GM18498 (cell line): Measurements from ENCODE around the gene TPP2.

Experiments
- ATAC-seq: cut with Tn5 transposase; IDR thresholded peaks from one replicate; pipeline ENCODE4 v1.9.1; 2021; ENCODE audit warnings: mild to moderate bottlenecking, moderate library complexity; ENCODE audit not compliant: unreplicated experiment

The TPP2 gene

DNA sequence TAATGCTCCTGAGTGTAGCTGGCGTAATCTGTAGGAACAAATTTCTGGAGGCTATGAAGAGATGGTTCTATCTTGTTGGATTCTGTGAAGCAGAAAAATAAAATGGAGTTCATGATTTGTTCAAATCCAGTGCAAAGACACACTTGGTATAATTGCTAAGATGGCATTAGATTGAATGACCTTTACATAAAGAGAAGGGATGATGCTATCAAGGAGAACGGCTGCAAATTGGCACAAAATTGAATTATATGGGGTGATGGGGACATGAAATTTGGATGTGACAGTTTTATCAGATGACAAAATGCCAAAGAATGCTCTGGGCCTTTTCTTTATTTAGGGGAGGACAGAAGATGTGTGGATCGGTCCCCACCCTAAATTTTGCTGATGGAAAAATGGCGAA is 94.1 kb downstream of the TPP2 start:
- no peak for ATAC-seq

DNA sequence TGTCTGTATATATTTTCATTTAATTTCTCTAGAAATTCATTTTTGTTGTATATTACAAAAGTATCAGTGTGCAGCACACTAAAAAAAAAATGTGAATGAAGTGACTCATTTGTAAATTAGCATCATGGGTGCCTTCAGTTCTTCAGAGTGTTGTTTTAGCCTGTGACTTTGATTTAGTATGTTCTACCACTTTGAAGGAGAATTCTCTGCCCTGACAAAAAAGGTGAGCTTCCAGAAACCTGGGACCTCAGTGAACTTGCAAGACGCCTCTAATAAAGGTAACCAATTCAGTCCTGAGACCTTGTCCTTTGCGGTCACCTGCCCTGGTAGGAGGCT is 95.7 kb downstream of the TPP2 start:
- no peak for ATAC-seq

DNA sequence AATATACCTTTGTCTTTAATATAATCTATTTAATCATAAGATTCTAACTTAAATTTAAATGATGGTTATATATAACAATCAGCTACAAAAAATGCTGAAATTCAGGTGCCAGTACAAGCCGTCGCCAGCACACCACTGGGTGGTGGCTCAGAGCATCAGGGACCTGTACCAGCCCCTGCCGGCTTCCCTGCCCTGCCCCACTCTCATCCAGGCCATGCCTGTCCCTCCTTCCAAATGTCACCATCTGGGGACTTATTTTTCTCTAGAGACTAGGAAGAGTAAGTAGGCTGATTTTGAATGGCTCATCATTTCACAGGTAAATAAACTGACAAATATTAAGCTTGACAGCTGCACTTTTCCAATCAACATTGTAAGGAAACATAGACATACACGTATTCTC is 96.5 kb downstream of the TPP2 start:
- no peak for ATAC-seq

DNA sequence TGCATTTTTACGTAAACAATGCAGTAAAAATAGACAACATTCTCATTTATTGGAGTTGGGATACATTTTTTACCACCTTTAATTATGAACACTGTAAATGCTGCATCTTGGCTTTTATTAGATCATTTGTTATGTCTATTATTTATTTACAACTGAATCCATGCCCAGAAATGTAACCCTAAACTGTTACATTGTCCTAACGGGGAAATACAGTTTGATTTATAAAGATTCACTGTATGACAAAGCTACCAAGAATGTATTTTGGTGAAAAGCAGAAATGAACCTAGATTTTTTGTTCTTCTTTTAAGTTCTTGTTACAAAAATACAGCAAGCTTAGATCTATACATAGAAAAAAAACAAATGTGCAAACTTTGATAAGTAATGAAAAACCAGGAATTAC is 97.0 kb downstream of the TPP2 start:
- ATAC-seq, result no peak

DNA sequence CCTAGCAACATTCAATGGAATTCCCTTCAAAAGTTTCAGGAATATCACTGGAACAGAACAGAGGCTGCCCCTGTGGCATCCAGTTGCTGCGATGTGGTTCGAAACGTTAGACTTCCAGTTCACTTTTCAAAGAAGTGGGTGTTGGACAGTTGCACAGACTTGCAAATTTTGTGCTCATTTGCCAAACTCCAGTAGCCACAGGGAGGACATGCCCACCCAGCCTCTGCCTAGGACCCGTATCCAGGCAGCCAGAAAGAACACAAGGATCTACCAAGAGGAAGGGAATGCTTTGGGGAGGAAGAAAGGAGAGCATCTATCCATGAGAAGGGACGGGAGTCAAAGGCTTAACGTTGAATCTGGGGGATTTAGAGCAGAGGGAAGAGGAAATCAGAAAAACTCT is 98.2 kb downstream of the TPP2 start, which contains the start of gene METTL21C:
METTL21C (minus strand) TSS at position 108 of the 400 bp plus-strand sequence. CDS start 546 bp downstream, outside the sequence.
- ATAC-seq, result no peak

DNA sequence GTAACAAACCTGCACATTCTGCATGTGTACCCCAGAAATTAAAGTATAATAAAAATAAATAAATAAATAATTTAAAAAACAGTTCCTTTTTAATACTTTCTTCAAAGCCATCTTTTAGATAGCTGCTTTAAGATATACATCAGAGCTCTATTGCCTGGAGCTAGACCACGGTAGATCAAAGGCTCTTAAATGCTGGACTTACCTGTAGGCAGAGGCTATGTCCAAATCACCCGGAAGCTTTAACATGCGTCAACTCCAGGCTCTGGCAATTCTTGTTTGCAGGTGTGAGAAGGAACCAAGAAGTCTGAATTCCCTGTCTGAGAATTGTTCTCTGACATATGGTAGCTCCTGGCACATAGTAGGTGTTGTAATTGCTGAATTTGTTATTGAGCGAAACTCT is 99.7 kb downstream of the TPP2 start:
- ATAC-seq, result no peak

DNA sequence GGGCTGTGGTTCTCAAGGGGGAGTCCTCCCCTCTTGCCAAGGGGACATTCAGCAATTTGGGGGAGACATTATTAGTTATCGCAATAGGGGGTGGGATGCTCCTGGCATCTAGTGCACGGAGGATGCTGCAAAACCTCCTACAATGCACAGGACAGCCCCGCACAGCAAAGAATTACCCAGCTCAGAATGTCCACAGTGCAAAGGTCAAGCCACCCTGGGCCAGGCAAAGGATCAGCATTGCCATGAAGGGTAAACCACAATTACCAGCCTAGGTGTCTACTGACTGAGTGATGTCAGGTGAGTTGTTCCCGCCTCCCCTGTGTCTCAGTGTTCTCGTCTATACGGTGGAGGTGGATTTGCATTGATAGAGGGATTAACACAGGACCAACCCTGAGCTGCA is 100.5 kb downstream of the TPP2 start:
- no peak for ATAC-seq

DNA sequence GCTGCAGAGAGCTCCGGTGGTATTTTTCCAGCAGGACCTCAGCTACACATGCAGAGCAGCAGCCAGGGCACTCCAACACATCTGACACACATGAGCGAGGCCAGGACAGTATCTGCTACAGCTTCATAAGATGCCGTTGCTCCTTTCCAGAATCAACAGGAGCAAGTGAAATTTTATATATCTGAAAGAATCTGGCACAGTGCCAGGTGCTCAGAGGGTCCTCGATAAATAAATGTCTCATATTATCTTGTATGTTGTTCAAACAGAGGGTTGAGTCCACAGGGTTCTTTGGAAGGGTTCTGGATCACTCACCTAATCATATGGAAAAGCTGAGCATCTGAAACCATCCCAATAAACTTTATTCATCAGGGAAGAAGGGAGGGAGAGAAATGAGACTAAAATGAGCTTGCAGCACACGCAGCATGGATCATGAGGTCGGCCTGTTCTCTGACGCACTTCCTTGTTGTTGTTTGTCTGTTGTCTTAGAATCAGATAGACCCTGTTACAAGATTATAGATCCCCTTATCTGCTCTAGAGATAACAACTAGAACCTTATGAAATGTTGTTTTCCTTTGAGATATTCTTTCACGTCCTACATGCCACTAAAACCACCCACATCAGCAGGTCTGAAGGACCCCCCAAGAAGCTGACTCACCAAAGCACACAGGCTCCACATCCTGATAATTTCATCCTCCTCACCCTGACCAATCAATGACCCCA is 101.3 kb downstream of the TPP2 start:
- ATAC-seq, result no peak

DNA sequence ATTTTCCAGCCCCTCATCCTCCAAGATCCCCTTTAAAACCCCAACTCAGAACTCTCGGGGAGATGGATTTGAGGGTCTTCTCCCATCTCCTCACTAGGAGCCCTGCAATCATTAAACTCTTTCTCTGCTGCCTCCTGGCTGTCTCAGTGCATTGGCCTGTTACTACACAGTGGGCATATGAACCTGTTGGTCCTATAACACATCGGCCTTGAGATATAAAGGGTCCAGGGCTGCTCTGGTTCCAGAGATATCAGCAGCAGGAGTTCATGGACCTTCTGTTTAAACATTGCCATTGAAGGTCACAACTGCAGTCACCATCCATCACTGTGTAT is 101.8 kb downstream of the TPP2 start:
- no peak for ATAC-seq

DNA sequence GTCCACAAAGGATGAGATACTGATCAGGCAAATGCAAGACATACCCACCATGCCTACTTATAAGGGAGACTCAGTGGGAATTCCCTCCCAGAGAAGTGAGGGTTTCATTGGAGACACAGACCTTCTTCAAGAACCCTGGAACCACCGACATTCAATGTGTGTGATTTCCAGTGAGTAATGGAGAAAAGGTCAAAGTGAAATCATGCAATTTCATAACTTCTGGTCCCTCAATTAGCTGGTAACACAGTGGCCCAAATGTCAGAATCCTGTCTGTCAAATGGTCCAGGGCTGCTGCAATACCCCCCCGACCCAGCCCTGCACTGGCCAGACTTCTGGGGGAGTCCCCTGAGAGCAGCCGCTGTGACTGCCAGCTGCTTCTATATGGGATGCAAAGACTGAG is 102.7 kb downstream of the TPP2 start:
- ATAC-seq, result no peak

DNA sequence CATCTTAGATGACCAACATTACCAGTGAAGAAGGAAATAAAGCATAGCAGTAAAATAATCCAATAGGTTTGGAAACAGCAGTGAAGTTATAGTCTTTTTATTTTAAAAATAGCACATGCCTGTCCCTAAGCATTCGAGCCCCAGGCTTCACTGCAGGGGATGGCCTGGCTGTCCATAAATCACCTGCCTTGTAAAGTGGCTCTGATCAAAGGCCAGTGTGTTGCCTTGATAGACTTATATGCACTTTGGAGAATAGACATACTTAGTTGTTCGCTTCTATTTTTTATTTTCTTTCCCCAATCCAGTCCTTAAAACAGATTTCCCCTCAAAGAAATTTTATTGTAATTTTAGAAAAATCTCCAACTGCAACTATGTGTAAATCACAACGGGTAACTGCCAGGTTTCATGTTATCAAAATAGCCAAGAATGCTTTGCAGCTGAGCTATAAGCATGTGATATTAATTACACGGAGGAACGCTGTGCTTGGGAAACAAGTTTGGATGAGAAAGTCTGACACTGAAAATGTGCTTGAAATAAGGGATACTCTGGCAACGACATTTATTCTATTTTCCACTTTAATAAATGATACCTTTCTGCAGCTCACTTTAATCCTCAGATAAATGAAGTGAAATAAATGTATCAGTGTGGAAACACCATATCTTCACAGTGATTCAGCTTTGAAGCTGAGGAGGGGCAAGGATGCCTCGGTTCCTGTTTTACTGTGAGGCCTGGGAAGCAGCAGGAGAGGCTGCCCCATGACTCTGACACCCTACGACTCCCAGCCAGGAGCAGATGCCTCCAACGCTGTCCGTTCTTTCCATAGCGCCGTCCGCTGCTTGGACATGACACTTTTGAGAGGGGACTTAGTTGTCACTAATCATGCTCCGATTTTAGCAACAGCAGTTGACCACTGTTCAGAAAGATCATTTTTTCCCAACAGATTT is 103.6 kb downstream of the TPP2 start:
- ATAC-seq, result no peak

DNA sequence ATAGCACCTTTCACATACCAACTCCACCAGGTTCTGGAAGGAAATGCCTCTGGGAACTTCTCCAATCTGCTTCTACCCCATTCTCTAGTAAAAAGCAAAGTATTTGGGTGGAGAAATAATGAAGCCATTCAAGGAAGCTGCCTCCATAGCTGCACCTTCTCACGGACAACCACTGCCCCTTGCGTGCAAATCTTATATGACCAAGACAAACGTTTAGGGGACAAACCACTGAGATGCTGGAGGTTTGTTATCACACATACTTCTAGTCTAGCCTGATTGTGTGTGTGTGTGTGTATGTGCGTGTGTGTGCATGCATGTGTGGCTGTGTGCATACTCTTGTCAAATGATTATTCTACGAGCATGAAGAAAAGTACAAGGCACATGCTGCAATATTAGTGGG is 104.5 kb downstream of the TPP2 start:
- ATAC-seq, result no peak

DNA sequence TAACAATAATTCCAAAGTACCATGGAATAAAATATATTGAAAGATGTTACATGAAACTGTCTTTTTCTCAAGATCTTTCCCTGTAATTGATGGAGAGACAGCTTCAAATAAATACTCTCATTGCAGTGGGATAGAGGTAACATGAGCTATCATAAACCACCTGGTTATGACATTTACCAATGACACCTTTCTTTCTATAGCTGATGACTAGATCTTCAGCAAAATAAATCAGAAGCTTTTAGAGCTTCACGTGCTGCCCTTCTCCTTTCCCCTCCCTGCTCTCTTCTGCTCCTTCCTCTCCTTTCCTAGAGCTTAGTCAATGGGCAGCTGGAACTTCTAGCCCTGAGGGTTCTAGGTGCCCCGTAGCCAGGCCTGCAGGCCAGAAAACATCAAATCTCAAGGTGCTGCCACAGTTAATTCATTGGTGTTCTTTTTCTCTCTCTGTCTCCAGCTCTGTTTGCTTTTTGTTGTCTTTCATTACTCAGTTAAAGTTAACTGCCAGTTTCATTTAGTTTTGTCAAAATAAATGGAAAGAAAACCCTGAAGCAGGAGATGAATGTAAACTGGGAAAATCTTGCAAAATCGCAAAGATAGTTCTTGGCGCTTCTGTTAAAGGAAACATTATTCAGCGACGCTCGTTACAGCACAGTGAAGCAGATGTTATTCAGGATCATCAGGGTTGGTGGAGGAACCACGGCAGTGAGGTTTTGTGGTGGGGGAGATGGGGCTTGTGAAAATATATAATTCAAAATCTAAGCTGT is 106.4 kb downstream of the TPP2 start:
- no peak for ATAC-seq

DNA sequence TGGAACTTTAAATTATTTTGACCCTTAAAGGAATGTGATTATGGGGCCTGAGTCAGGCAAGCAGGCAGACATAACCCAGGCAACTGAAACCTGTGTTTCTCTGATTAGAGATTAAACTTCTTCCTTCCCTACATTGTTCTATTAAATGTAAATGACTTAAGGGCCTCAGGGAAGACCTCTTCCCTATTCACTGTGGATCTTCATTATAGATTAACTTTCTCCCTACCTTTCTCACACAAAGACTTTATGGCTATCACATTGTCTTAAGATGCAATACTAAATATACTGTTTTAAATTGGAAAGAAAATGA is 106.9 kb downstream of the TPP2 start:
- no peak for ATAC-seq

DNA sequence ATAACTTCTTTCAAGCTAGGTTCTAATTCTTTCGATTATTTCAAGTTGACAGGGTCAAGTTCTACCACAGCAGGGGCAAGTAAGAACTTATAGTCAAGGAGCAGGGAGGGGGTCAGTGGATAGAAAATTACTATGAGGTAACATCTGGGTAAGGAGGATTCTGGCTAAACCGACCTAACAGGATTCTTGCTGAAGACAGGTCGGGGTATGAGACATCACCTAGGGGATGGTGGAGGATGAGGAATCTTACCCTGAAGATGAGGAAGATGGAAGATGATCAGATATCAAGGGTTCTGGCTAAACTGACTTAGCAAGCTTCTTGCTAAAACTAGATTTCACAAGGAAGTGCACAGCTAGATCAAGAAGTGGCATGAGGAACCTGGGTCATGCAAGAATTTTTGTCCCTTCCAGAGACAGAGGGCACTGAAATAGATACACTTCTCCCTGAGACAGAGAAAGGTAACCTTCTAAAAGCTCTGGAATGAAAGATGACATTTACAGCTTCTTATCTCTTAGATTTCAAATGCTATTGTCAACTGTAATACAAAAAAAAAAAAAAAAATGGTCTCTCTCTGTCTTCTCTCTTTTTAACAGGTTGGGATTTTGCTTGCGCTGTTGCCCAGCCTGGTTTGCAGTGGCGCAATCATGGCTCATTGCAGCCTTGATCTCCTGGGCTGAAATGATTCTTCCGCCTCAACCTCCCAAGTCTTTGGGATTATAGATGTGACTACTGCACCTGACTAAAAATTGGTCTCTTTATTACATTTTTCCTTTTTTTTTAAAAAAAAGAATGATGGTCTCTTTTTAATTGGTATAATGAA is 107.7 kb downstream of the TPP2 start:
- no peak for ATAC-seq

DNA sequence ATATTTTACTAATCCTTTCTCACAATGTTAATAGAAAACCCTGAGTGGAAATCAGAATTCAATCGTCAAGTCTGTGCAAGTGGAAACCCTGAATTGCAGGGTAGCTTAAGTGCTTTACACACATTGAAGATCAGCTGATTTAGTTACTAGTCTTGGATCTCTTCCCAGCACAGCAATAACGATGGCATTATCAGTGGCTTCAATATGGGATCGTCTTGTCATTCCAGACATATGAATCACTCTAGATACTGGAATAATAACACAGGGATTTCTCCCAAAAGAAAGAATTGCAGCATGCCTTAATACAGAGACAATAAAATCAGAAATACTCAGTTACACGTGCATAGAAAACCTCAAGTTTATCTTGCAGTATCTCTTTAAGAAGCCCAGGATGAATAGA is 110.7 kb downstream of the TPP2 start:
- no peak for ATAC-seq

DNA sequence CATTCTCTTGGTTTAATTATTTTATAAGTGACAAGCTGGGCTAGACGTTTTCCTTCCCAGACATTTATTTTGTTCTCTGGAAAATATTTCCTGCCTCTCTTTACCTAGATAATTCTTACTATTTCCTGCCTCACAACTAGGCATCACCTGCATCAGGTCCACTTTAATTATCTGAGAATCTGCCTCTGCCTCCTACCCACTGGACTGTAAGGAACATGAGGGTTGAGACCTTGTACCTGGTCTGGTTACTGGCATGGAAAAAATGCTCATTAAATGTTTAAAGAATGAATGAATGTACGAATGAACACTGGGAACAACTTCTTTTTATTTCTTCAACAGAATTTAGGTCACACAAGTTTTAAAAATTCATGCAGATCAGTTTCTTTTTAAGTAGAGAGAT is 111.4 kb downstream of the TPP2 start:
- no peak for ATAC-seq

DNA sequence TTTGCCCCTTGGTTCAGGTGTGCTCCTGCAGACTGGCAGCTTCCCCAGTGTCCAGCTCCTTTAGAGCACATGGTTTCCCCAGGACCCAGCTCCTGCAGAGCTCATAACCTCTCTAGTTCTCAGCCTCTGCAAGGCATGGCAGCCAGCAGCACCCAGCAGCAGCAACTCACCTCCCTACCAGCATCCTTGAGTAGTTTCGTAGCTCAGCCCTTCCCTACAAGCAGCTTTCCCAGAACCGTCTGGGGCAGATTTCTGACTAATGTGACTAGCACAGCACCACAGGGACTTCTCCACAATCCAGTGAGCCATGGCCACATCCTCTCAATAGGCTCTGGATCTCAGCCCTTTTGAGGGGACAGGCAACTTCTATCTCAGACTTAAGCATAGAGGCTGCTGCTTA is 112.2 kb downstream of the TPP2 start:
- no peak for ATAC-seq

DNA sequence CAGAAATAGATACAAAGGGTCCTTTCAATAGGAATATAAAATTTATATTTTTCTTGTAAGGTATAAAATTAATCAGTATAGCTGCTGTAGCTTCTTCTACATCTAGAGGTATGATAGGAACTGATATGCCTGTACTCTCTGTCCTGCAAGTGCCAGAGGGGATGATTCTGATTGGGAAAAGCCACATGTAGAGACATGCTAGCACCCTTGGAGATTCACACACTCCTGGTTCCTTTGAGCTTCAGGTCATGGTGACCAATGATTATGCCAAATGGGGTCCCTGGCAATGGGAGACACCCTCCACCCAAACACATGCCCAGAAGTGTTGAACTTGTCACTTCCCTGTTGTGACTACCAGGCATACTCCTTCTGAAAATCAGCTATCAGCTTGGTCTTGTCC is 112.8 kb downstream of the TPP2 start:
- no peak for ATAC-seq

DNA sequence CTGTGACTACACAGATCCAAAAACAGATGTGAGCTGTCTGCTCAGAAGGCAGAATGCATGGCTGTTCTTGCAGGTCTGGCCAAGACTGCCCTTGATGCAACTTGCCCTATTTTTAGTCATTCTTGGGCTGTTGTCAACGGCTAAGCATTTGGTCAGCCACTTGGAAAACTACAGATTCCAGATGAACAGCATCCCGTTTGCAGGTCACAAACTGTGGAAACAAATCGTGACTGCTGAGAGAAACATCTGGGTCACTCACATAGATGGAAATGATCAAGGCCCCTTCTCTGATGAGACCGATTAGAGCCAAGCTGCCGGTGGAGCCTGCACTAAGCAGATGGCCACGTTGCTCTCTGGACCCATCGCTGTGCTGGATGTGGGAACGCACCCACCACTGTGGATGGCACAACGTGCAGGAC is 113.5 kb downstream of the TPP2 start:
- ATAC-seq, result no peak

DNA sequence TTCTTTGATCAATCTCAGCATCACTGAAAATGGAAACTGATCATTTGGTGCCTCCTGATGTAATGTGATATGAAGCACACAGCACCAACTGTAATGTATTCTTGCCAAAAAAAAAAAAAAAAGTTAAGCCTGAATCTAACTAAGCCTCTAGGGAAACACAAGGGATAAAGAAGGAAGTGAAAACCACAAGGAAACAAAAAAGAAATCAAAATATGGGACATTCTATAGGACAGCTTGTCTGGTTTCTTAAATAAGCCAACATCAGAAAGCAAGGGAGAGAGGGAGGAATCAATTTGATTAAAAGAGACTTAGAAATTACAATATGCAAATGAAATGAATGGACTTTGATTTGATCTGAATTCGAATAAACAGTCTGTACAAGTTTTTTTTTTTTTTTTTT is 118.7 kb downstream of the TPP2 start:
- no peak for ATAC-seq
